HG03159 (cell line): ENCODE measurements around the gene GSTO2.
A peak's percentile ranks its signal among the peaks of the same experiment; 100 is the strongest.
"Not testable (repeated sequence)": the region's sequence is repeated elsewhere in the genome, so short reads cannot be mapped to it uniquely, and the experiment has no call there.

Experiments used
- ATAC-seq: cut with Tn5 transposase; IDR thresholded peaks from one replicate; pipeline ENCODE4 v1.9.1; 2021; ENCODE audit warnings: mild to moderate bottlenecking, moderate library complexity; ENCODE audit not compliant: unreplicated experiment

GSTO2 gene

GRCh38 chr10:104268713-104269645 is at the start of gene GSTO2:
GSTO2 (plus strand) TSS chr10:104269184; CDS start chr10:104274916, 5,732 bp downstream.
- peak; percentile 98 for ATAC-seq

DNA sequence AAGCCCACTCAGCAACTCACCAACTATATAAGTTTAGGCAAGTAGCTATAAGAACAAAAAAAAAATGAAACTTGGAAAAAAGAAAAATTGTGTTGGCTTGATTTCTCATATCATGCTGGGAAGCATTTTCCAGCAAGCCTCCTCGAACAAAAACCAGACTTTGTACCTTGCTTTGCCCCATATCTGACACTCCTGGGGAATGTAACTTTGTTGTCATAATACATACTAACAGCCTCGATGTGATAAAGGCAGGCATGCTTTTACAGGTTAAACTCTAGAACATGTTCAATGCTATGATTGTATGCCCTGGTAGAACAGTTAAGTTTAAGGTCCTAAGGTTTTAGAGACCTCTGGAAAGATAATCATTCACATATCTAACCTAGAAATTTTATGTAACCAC is 48.5 kb upstream of the GSTO2 start:
- no peak for ATAC-seq

DNA sequence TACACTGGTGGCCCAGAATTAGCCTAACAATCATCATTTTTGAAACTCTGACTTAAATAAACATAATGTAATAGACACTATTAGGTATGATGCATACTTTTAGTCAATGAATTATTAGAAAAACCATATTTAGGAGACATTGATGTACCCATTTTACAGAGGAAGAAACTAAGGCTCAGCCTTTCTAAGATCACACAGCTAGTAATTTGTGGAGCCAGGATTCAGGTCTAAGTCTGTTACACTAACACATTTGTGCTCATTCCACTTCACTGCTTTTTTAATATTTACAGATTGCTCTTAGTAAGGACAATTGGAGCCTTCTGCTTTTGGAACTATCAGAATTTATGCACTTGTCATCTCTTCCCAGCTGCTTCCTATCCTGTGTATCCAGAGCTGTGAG is 45.7 kb upstream of the GSTO2 start:
- ATAC-seq, result no peak

DNA sequence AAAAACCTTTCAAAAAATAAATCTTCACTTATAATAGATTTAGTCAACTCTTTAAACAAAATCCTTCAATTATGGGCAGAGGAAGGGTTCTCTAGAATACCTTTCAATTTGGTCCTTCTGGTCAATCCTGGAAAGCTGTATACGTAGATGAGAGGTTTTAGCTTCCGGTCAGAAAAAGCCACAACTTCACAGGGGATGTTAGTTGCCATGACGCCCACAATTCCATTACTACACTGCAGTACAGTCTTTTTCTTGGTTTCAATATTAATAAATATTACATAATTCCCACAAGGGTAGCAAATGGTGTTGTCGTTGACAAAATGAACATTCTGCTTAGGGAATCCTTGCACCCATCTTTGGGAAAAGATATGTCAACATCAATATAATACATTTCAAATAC is 38.5 kb upstream of the GSTO2 start:
- ATAC-seq, result no peak

- ATAC-seq, result peak; percentile 100
These were observed 37.0 kb upstream of the GSTO2 start, which contains the start of gene CFAP43 for GRCh38 chr10:104231784-104232612. CFAP43 (minus strand) TSS chr10:104232364; CDS start chr10:104232246, 118 bp downstream.

- ATAC-seq, result peak; percentile 10
These were observed 36.3 kb upstream of the GSTO2 start for GRCh38 chr10:104232613-104233102.

GRCh38 chr10:104233817-104234216 is 35.2 kb upstream of the GSTO2 start:
- no peak for ATAC-seq

GRCh38 chr10:104234934-104235333 is 34.0 kb upstream of the GSTO2 start:
- ATAC-seq, result no peak

GRCh38 chr10:104235801-104236200 is 33.2 kb upstream of the GSTO2 start:
- no peak for ATAC-seq

DNA sequence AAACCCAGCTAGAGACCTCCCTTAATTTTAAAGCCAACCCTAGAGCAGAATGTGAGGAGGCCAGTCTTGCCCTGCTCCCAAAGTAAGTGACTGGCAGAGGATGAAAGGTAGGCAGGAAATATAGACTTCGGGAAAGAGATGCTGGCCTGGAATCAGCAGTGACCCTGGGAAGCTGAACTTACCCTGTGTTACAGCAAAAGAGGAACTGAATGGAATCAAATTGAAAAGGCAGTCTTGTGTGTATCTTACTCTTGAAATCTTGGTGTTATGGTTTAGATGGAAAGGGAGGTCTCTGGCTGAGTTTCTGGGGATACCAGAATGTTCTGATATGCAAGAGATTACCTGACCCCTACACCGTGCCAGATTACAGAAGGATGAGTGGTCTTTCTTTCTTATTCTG is 28.9 kb upstream of the GSTO2 start:
- ATAC-seq, result no peak

- ATAC-seq, result no peak
These were observed 26.4 kb upstream of the GSTO2 start for GRCh38 chr10:104242545-104242944.

DNA sequence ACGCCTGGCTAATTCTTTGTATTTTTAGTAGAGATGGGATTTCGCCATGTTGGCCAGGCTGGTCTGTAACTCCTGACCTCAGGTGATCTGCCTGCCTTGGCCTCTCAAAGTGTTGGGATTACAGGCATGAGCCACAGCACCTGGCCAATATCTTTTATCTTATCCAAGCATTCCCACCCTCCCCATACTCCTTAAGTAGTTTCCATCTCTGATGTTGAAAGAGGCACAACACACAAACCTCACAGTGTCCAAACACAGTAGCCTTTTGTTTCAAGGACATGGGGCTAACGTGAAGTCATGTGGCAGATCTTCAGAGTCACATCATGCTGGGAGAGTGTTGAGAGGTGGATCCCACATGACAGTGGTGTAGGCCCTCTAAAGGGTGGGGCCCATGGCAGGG is 26.0 kb upstream of the GSTO2 start:
- not testable (repeated sequence) for ATAC-seq

- ATAC-seq, result no peak
These were observed 25.5 kb upstream of the GSTO2 start for GRCh38 chr10:104243512-104243911.

DNA sequence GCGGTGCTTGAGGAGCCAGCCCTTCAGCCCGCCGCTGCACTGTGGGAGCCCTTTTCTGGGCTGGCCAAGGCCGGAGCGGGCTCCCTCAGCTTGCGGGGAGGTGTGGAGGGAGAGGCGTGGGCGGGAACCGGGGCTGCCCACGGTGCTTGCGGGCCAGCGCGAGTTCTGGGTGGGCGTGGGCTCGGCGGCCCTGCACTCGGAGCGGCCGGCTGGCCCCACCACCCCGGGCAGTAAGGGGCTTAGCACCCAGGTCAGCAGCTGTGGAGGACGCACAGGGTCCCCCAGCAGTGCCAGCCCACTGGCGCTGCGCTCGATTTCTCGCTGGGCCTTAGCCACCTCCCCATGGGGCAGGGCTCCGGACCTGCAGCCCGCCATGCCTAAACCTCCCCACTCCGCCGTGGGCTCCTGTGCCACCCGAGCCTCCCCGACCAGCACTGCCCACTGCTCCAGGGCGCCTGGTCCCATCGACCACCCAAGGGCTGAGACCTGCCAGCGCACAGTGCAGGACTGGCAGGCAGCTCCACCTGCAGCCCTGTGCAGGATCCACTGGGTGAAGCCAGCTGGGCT is 23.8 kb upstream of the GSTO2 start:
- ATAC-seq, result no peak

DNA sequence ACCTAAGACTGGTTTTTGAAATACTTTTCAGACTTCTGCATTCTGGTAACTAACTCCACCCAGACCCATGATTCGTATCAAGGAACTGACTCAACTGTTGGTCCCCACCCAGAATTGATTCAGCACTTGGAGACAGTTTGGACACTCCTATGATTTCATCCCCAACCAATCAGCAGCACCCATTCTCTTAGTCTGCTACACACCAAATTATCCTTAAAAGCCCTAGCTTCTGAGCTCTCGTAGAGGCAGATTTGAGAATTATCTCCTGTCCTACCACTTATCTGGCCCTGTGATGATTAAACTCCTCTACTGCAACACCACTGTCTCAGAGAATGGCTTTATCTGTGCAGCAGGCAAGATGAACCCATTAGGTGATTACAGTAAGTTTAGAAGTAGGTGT is 22.0 kb upstream of the GSTO2 start:
- ATAC-seq, result no peak

DNA sequence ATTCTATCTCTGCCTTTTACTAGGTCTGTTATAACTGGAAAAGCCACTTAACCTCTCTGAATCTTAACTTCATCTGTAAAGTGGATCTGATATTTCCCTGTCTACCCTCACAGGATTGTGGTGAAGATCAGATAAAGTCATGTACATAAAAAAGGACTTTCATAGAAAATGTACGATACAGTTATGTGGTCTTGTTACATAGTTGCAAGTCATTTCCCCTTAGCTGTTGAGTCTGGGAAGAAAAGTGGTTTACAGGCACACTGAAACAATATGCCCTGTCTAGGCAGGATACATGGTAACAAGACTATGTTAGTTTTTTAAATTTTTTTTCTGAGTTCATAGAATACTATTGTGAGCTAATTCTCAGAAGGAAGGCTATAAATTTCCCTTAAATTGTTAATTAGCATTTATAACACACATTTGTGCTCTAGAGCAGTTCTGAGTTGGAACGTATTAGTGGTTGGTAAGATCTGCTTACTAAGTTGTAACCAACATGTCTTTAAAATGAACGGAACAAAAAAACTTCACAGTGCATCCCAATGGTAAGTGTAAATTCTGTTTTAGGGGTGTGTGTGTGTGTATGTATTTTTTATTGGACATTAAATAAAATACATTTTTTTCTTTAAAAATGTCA is 21.4 kb upstream of the GSTO2 start:
- no peak for ATAC-seq

DNA sequence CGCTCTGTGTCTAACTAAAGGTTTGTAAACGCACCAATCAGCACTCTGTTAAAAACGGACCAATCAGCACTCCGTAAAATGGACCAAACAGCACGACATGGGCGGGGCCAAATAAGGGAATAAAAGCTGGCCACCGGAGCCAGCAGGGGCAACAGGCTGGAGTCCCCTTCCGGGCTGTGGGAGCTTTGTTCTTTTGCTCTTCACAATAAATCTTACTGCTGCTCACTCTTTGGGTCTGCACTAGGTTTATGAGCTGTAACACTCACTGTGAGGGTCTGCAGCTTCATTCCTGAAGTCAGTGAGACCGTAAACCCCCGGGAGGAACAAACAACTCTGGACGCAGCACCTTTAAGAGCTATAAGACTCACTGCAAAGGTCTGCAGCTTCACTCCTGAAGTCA is 20.1 kb upstream of the GSTO2 start:
- not testable (repeated sequence) for ATAC-seq

DNA sequence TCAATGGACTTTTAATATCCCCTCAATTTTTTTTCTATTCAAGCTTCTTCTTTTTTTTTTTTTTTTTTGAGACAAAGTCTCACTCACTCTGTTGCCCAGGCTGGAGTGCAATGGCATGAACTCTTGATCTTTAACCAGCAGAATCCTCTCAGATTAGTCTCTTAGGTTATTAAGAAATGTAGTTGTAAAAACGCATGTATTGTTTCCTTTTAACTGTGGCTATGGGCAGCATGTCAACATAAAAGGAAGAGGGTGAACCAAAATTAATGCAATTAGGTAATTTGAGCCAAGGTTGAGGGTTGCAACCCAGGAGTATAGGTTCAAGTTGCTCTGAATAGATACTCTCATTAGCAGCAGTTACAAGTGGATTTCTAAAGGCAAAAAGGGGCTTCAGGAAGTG is 18.6 kb upstream of the GSTO2 start:
- ATAC-seq, result no peak

GRCh38 chr10:104251443-104251842 is 17.5 kb upstream of the GSTO2 start:
- no peak for ATAC-seq

DNA sequence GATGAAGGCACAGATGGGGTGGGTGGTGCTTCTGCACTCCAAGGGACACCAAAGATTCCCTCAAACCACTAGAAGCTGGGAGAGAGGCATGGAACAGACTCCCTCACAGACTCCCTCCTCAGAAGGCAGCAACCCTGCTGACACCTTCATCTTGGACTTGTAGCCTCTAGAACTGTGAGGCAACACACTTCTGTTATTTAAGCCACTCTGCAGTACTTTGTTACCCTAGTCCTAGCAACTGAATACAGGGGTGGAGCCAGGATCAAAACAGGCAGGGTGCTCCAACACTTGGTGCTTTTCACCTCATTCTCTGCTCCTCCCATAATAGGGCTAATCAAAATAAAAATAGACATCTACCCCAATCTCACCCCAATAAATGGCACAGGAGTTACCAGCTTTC is 16.6 kb upstream of the GSTO2 start:
- ATAC-seq, result no peak

GRCh38 chr10:104253106-104253505 is 15.9 kb upstream of the GSTO2 start:
- no peak for ATAC-seq
